ENCODE results near the gene FIS1.

Gene FIS1

GRCh38 chr7:101236292-101236835 is 8.5 kb downstream of the FIS1 start:
- no peak overlapping the region for H3K27ac ChIP-seq
- DNase-seq (ENCODE audit: low read depth, low spot score), result no peak

GRCh38 chr7:101235522-101235921 is 9.4 kb downstream of the FIS1 start:
- DNase-seq (ENCODE audit: low read depth, low spot score), result no peak
- no peak overlapping the region for H3K27ac ChIP-seq

DNA sequence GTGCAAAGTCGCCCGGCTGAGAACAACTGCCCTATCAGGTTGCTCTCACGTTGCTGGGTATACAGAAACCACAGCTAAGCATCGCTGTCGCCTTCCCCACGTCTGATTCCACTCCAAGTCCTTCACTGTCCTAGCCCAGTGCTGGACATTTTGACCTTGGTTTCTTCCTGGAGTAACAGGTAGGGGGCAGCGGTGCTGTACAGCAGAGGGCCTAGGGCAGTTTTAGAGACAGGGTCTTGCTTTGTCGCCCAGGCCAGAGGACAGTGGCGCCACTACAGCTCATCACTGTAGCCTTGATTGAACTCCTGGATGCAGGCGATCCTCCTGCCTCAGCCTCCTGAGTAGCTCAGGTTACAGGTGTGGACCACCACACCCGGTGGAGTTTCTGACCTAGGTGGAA is 9.8 kb downstream of the FIS1 start:
- H3K27ac ChIP-seq, result no peak overlapping the region

DNA sequence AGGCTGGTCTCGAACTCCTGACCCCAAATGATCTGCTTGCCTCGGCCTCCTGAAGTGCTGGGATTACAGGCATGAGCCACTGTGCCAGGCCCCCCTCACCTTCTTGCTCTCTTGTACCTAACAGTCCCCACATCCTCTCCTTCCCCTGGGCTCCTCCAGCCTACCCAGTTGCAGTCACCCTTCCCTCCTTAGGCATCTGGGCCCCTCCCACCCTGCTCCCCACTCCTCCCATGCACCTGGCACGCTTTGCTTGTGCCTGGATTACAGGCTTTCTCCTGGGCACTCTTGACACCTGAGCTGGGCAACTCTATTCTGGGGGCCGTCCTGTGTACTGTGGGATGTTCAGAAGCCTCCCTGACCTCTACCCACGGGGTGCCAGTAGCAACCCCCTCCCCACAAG is 10.2 kb downstream of the FIS1 start:
- H3K27ac ChIP-seq, result no peak overlapping the region
- no peak for DNase-seq (ENCODE audit: low read depth, low spot score)

More for the DNA sequence above, 9.8 kb downstream of the FIS1 start:
- no peak for DNase-seq (ENCODE audit: low read depth, low spot score)

DNA sequence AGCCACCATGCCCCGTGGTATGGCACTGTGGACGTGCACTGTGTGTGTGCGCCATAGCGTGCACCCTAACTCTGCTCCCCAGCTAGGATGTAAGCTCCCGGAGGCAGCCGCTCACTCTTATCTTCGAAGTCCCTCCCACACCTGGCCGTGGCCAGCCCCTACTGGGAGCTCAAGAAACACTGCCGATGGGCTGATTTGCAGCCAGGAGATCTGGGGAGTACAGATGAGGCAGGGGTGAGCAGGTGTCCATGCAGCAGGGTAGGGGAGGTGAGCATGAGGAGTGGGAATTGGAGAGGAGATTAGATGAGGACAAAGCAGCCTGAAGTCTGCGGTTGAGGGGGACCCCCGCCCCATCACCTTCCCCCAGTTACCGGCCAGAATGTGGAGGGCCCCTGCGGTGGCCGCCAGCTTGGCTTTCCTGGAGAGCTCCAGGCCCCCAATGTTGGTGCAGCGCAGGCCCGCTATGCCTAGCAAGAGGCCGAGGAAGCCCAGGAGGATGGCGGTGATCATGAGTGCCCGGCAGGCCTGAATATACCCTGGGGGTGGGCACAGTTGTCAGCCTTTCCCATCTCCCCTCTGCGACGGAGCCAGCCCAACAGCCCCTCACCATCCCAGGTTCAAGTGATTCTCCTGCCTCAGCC is 10.9 kb downstream of the FIS1 start:
- H3K27ac ChIP-seq, result no peak overlapping the region
- no peak for DNase-seq (ENCODE audit: low read depth, low spot score)

DNA sequence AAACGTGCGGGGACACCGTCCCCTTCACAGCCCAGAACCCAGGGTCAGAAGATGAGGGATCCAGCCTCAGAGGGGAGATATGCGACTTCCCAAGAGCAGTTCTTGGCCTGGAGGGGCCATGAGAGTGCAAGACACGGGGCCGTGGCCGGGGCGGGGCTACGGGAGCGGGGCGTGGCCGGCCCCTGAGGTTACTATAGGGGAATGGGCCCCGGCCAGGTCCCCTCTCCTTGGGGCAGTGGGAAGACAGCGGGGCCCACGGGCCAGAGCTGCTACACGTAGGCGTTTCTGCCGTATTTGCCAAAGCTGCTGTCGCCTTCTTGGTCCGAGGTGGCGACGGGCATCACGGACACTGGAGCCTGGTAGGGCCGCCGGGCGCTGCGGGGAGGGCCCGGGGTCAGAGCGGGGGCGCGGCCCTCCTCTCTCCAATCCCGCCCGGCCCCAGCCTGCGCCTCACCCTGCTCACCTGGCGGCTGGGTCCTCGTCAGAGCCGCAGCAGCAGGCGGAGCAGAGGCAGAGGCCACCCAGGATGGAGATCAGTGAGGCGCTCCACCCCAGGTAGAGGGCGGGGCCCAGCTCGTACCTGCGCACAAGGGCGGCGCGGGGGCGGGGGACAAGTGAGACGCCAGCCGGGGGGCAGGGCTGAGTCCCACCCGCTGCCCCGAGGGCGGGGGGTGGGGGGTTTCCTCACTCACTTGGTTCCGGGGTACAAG is 12.6 kb downstream of the FIS1 start:
- H3K27ac ChIP-seq, result peak overlapping the region; percentile 82

DNA sequence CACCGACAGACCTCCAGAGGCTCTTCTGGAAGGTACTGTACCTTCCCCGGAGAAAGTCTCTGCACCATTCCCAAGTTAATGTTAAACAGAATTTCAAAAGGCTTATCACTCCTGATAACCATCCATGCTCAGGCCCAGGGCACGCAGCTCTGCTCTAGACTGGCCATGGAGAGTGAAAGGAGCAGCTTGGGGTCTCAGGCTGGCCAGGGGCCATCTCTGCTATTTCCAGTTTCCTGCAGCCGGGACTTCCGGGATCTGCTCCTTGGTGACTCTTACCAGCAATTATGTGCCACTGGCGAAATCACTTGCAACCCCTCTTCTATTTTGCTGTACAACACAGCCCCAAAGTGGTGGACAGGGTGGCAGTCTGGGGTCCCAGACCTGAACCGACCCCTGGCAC is 13.2 kb downstream of the FIS1 start:
- peak overlapping the region; percentile 82 for H3K27ac ChIP-seq
- no peak for DNase-seq (ENCODE audit: low read depth, low spot score)

More for the DNA sequence above, 12.6 kb downstream of the FIS1 start:
- DNase-seq (ENCODE audit: low read depth, low spot score), result peak; percentile 14

DNA sequence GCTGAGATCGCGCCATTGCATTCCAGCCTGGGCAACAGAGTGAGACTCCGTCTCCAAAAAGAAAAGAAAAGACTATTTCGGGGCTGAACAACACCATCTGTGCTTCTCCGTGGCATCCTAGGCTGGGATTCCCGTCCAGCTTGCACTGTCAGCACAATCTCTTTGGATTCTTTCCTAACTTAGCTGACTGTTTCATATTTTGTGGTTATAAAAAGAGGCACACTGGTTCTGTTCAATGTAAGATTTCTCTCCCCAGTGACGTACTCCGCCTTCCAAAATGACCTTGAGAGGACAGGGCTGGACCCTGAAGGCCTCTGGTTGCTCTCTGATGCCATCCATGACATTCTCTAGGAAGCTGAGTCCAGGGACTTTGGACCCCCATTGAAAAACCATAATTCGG is 18.2 kb downstream of the FIS1 start:
- DNase-seq (ENCODE audit: low read depth, low spot score), result no peak
- no peak overlapping the region for H3K27ac ChIP-seq

- no peak overlapping the region for H3K27ac ChIP-seq
- DNase-seq (ENCODE audit: low read depth, low spot score), result no peak
These were observed 19.2 kb downstream of the FIS1 start for GRCh38 chr7:101225650-101226049.

DNA sequence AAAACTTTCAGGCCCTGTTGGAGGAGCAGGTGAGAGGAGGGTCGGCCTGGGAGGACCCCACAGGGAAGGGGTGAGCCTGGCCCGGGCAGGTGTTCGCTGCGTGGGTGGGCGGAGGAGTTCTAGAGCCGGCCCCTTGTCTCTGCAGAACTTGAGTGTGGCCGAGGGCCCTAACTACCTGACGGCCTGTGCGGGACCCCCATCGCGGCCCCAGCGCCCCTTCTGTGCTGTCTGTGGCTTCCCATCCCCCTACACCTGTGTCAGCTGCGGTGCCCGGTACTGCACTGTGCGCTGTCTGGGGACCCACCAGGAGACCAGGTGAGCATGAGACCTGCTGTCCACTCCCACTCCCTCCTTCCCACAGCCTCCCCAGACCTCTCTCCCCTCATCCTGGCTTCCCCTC is 21.4 kb downstream of the FIS1 start:
- no peak for DNase-seq (ENCODE audit: low read depth, low spot score)
- H3K27ac ChIP-seq, result no peak overlapping the region

GRCh38 chr7:101222275-101222830 is 22.5 kb downstream of the FIS1 start:
- DNase-seq (ENCODE audit: low read depth, low spot score), result no peak
- no peak overlapping the region for H3K27ac ChIP-seq

DNA sequence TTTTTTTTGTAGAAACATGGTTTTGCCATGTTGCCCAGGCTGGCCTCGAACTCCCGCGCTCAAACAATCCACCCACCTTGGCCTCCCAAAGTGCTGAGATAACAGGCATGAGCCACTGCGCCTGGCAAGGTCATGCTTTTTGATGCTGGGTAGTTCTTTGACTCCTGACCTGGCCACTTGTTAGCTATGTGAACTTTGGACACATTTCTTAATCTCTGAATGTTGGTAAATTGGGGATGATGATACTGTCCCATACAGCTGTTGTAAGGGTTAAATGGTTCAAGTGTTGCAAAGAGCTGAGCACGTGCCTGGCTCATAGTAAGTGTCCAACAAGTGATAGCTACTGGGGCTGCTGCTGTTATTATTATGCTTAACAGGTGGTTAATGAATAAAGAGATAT is 24.6 kb downstream of the FIS1 start:
- DNase-seq (ENCODE audit: low read depth, low spot score), result no peak
- H3K27ac ChIP-seq, result no peak overlapping the region

GRCh38 chr7:101218236-101219125 is 26.4 kb downstream of the FIS1 start:
- no peak for DNase-seq (ENCODE audit: low read depth, low spot score)
- H3K27ac ChIP-seq, result peak overlapping the region; percentile 86

DNA sequence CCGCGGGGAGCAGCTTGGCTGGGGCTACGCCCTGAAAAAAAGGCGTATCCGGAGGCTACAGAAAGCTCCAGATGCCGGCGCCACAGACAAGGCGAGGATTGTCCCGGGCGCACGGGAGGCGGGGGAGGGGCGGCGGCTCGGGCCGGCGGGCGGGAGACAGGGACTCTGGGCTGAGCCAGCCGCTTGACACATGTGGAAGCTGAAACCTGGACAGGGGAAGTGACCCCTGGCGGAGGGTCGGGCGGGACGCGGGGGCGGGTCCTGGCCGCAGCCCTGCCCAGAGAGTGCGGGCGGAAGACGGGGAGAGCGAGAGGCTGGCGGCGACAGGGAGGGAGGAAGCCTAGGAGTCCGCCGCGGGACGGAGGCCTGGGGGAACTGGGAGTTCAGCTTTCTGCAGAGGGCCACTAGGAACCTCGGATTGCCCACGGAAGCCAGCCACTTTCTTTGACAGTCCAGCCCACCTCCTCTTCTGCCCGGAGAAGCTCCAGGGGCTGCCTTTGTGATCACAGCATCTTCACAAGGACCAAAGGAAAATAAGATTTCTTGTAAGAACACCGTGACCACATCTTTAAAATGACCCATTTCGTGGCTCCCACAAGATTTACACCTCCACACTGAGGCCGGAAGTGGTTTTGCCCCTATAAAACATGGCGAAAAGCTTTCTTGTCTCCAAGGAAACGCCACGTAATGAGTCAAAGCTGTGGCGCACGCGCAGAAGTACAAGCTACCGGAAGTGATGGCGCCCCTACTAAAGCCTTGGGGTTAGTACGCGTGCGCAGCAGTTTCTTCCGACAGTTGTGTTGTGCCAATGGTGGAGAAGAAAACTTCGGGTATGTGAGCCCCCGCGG is 27.3 kb downstream of the FIS1 start, which contains the start of the genes PLOD3 and ZNHIT1:
Gene PLOD3 (minus strand): TSS at position 194 of the 848 bp plus-strand sequence. CDS start 307 bp downstream, outside the sequence.
Gene ZNHIT1 (plus strand): TSS at position 778 of the 848 bp plus-strand sequence. CDS start 31 bp downstream, at position 809.
- H3K27ac ChIP-seq, result peak within 1 kb of the TSS; percentile 86
- DNase-seq (ENCODE audit: low read depth, low spot score), result peak; percentile 81

DNA sequence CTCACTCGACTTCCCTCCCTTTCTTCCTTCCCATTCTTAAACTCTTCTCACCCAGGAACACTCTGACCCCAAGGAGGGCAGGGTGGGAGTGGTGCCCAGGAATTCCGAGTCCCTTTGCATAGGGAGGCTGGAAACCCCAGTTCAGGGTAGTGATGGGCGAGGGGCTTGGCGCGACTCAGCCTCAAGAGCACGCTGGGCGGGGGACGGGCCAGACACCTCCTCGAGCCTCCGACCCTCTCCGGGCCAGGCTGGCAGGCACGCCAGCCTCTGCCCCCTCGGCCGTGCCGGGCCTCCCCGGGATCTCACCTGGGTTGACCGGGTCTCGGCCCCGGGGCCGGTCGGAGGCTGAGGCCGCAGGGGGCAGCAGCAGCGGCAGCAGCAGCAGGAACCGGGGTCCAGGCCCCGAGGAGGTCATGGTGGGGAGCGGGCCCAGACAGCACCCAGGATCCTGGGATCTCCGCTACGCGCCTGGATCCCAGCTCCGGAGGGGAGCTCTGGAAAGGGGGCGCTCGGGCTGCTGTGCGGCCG is 28.0 kb downstream of the FIS1 start:
- H3K27ac ChIP-seq, result peak overlapping the region; percentile 86
- no peak for DNase-seq (ENCODE audit: low read depth, low spot score)

GRCh38 chr7:101216001-101216859 is 28.7 kb downstream of the FIS1 start:
- no peak overlapping the region for H3K27ac ChIP-seq
- DNase-seq (ENCODE audit: low read depth, low spot score), result no peak

- no peak for DNase-seq (ENCODE audit: low read depth, low spot score)
- H3K27ac ChIP-seq, result no peak overlapping the region
These were observed 32.9 kb downstream of the FIS1 start for GRCh38 chr7:101212014-101212413.

GRCh38 chr7:101211501-101211900 is 33.4 kb downstream of the FIS1 start:
- no peak overlapping the region for H3K27ac ChIP-seq
- DNase-seq (ENCODE audit: low read depth, low spot score), result no peak

Data from epithelial cell of prostate (primary cell).